GM18505 (cell line): ENCODE results near the gene TSPAN31.

ENCODE experiments used
- ATAC-seq: cut with Tn5 transposase; IDR thresholded peaks from one replicate; pipeline ENCODE4 v1.9.1; 2021; ENCODE audit not compliant: unreplicated experiment
- POLR2A ChIP-seq: IDR thresholded peaks from 4 replicates; pipeline ENCODE4 v1.6.1; 2011; ENCODE audit warnings: borderline replicate concordance; ENCODE audit not compliant: insufficient read depth, insufficient read length; ENCODE audit errors: extremely low read depth

The TSPAN31 gene

GRCh38 chr12:57744777-57745484 is at the start of gene TSPAN31:
TSS of gene TSPAN31 (plus strand) at chr12:57745039. CDS start at chr12:57745155, 116 bp downstream.
- ATAC-seq = peak; percentile 78
- TF ChIP-seq POLR2A = peak; percentile 69

GRCh38 chr12:57695770-57696432 is 48.9 kb upstream of the TSPAN31 start:
- no peak for ATAC-seq
- TF ChIP-seq POLR2A = no peak

- no peak for ATAC-seq
Observed at GRCh38 chr12:57697076-57697475, 47.8 kb upstream of the TSPAN31 start.

GRCh38 chr12:57698414-57698813 is 46.4 kb upstream of the TSPAN31 start:
- ATAC-seq = no peak
- TF ChIP-seq POLR2A = no peak

More at GRCh38 chr12:57697076-57697475, 47.8 kb upstream of the TSPAN31 start:
- TF ChIP-seq POLR2A = no peak

GRCh38 chr12:57700317-57700716 is 44.5 kb upstream of the TSPAN31 start:
- TF ChIP-seq POLR2A = no peak
- no peak for ATAC-seq

GRCh38 chr12:57707250-57707649 is 37.6 kb upstream of the TSPAN31 start:
- ATAC-seq = no peak
- no peak for TF ChIP-seq POLR2A

- no peak for TF ChIP-seq POLR2A
- ATAC-seq = no peak
Observed at GRCh38 chr12:57708296-57708695, 36.5 kb upstream of the TSPAN31 start.

GRCh38 chr12:57712701-57713100 is 32.1 kb upstream of the TSPAN31 start:
- no peak for ATAC-seq
- no peak for TF ChIP-seq POLR2A

GRCh38 chr12:57713209-57713608 is 31.6 kb upstream of the TSPAN31 start:
- no peak for TF ChIP-seq POLR2A
- ATAC-seq = no peak

GRCh38 chr12:57715036-57715748 is 29.6 kb upstream of the TSPAN31 start:
- peak; percentile 65 for ATAC-seq

- no peak for ATAC-seq
- TF ChIP-seq POLR2A = no peak
Observed at GRCh38 chr12:57715786-57716185, 29.1 kb upstream of the TSPAN31 start.

- no peak for ATAC-seq
- TF ChIP-seq POLR2A = no peak
Observed at GRCh38 chr12:57716305-57716704, 28.5 kb upstream of the TSPAN31 start.

- ATAC-seq = no peak
- no peak for TF ChIP-seq POLR2A
Observed at GRCh38 chr12:57717131-57717530, 27.7 kb upstream of the TSPAN31 start.

GRCh38 chr12:57717846-57718640 is 26.8 kb upstream of the TSPAN31 start:
- no peak for ATAC-seq

More at GRCh38 chr12:57717846-57718640, 26.8 kb upstream of the TSPAN31 start:
- TF ChIP-seq POLR2A = no peak
